ENCODE results near the gene SCNN1G.

DNA sequence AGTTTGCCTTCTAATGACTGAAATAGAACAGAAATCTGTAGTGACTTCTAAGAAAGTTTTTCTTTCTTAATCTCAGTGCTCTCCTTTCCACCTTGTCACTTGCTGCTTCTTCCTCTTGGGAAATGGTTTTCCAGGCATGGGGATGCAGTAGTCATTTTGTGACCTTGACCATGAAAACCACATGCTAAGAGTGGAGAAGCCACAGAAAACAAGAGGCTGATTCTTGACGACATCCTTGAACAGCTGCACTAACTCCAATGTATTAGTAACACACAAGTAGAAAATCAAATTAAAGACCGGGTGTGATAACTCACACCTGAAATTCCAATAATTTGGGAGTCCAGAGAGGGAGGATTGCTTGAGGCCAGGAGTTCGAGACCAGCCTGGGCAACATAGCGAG, 17.8 kb upstream of the SCNN1G start:
- TF ChIP-seq CTCF (IDR thresholded peaks at IDR 0.05; ENCODE audit: borderline replicate concordance, extremely low read depth, low read length, poor library complexity, severe bottlenecking) = no peak
- TF ChIP-seq EZH2 (IDR thresholded peaks at IDR 0.05; ENCODE audit: borderline replicate concordance, low read depth, low read length, severe bottlenecking) = no peak
